SIG-M5 treated with dmso at 0.1 percent for 504 hours (cell line): ENCODE data around the gene BOLA2B.

Experiments used
- DNase-seq: peaks from one replicate; lab custom pipeline; 2025; ENCODE audit not compliant: unreplicated experiment; lab: John Stamatoyannopoulos, UW

The BOLA2B gene

GRCh38 chr16:30145657-30146056 is 47.8 kb downstream of the BOLA2B start:
- no peak for DNase-seq

GRCh38 chr16:30144917-30145316 is 48.5 kb downstream of the BOLA2B start:
- DNase-seq: no peak

- no peak for DNase-seq
Measured at GRCh38 chr16:30144017-30144416, 49.4 kb downstream of the BOLA2B start.

DNA sequence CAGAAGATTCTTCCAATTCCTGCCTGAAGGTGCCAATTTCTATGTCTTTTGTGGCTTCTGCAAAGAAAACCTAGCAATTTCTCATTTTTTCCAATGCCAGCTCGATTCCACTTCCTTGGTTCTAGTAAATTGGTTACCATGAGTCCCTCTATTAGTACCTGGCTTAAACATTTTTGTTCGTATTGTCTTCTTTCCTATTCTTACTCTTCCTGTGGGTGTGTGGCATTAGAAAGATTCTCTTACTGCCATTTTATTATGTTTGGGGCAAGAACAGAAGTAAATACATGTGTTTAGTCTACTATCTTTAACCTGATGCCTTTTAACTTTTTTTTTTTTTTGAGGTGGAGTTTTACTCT is 50.1 kb downstream of the BOLA2B start:
- no peak for DNase-seq
